GM12874 (cell line): ENCODE results near the gene ARID1A.
A peak's percentile ranks its signal among the peaks of the same experiment; 100 is the strongest.

Experiments
- CTCF ChIP-seq: IDR thresholded peaks from 2 replicates; pipeline ENCODE4 v1.5.1; 2011; ENCODE audit warnings: low read depth, mild to moderate bottlenecking, control low read depth, low read length, moderate library complexity; ENCODE audit not compliant: insufficient read depth

Gene ARID1A

GRCh38 chr1:26695356-26696118 lies at the start of gene ARID1A:
ARID1A (plus strand) TSS chr1:26696015; CDS start chr1:26696404, 389 bp downstream.
- TF ChIP-seq CTCF = no peak

- TF ChIP-seq CTCF = no peak
Measured at GRCh38 chr1:26664802-26665201, 31.0 kb upstream of the ARID1A start.

- TF ChIP-seq CTCF = no peak
Measured at GRCh38 chr1:26666855-26667254, 29.0 kb upstream of the ARID1A start.

- TF ChIP-seq CTCF = peak; percentile 66
Measured at GRCh38 chr1:26677306-26678115, 18.3 kb upstream of the ARID1A start.

- no peak for TF ChIP-seq CTCF
Measured at GRCh38 chr1:26684763-26685508, 10.9 kb upstream of the ARID1A start.

GRCh38 chr1:26686795-26687194 lies 9.0 kb upstream of the ARID1A start:
- TF ChIP-seq CTCF = no peak

- no peak for TF ChIP-seq CTCF
Measured at GRCh38 chr1:26689504-26689903, 6.3 kb upstream of the ARID1A start.
